Fibroblast of lung (primary cell): ENCODE results near the gene RAC3.

ENCODE experiments used
- EZH2 ChIP-seq: IDR thresholded peaks from 2 replicates; pipeline ENCODE4 v1.5.1; 2012; ENCODE audit warnings: low read length, control low read depth, mild to moderate bottlenecking; ENCODE audit errors: missing control alignments
- TF ChIP-seq, protein P1 (sequence below), 2 donors: IDR thresholded peaks in 1 of 2; conservative IDR thresholded peaks in 1 of 2; 1 replicate in 1 of 2; 2 replicates in 1 of 2; pipeline ENCODE4 v1.5.1; 2011 to 2012; ENCODE audit warnings: low read length in 2 of 2, control low read depth in 1 of 2, inconsistent platforms in 1 of 2, low read depth in 1 of 2, mild to moderate bottlenecking in 1 of 2

DNA sequence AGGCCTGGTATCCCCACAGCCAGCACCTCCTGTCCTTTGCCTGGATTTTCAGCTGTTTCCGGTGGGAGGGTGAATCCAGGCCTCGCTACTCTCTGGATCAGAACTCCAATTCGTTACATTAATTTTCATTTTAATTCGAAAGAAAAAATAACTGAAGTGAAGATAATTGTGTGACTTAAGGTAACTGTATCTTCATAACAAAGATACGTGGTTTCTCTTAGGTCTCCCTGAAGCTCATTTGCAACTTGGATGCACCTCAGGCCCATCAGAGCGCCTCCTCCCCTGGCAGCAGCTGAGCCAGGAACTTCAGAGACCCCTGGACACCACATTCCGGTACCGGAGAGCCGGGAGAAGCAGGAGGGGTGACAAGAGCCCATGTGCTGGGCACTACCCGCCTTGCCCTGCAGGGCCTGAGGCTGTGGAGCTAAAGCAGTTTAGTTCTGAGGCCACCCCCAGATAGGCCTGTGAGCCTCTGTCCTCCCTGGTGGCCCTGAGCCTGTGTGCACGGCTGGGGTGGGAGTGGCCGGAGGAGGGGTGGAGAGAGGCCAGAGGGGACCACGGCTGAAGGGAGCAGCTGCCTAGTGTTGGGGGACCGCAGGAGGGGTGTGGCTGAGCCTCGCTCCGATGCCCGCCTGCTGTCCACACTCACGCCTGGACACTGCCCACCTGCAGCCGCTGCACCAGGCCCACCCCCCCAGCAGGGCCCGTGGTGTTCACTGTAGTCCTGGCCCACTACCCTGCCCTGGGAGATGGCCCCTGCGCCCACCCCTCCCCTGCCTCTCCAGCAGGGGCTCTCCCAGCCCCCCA, 45.5 kb downstream of the RAC3 start:
- TF ChIP-seq, protein P1, sequence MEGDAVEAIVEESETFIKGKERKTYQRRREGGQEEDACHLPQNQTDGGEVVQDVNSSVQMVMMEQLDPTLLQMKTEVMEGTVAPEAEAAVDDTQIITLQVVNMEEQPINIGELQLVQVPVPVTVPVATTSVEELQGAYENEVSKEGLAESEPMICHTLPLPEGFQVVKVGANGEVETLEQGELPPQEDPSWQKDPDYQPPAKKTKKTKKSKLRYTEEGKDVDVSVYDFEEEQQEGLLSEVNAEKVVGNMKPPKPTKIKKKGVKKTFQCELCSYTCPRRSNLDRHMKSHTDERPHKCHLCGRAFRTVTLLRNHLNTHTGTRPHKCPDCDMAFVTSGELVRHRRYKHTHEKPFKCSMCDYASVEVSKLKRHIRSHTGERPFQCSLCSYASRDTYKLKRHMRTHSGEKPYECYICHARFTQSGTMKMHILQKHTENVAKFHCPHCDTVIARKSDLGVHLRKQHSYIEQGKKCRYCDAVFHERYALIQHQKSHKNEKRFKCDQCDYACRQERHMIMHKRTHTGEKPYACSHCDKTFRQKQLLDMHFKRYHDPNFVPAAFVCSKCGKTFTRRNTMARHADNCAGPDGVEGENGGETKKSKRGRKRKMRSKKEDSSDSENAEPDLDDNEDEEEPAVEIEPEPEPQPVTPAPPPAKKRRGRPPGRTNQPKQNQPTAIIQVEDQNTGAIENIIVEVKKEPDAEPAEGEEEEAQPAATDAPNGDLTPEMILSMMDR (conservative IDR thresholded peaks at IDR 0.05 in 1 of 2, IDR thresholded peaks at IDR 0.05 in 1 of 2; ENCODE audit: low read depth in 1 of 2, low read length in 2 of 2), result no peak
- TF ChIP-seq EZH2, result no peak
